Islet of Langerhans (tissue), 1 donor: ENCODE data around the gene PURA.

Experiments
- FAIRE-seq: peaks from one replicate; lab custom pipeline; 2011; peaks lifted over from hg19 to GRCh38; lab: Jason Lieb, UNC

Gene PURA

GRCh38 chr5:140109759-140110645 lies 3.9 kb upstream of the PURA start:
- FAIRE-seq = peak; percentile 73

- no peak for FAIRE-seq
Measured at GRCh38 chr5:140110646-140110957, 3.3 kb upstream of the PURA start.

- no peak for FAIRE-seq
Measured at GRCh38 chr5:140111011-140111858, 2.7 kb upstream of the PURA start.

- FAIRE-seq = no peak
Measured at GRCh38 chr5:140111859-140112551, 1.9 kb upstream of the PURA start.

- no peak for FAIRE-seq
Measured at GRCh38 chr5:140112685-140113179, 1.2 kb upstream of the PURA start.

GRCh38 chr5:140113180-140113698 lies 670 bp upstream of the PURA start:
- FAIRE-seq = no peak

GRCh38 chr5:140114341-140115185 lies 654 bp downstream of the PURA start:
- FAIRE-seq = no peak

- FAIRE-seq = peak; percentile 71
Measured at GRCh38 chr5:140115186-140115500, 1.2 kb downstream of the PURA start.

GRCh38 chr5:140116716-140117115 lies 2.8 kb downstream of the PURA start:
- FAIRE-seq = no peak

GRCh38 chr5:140117523-140117922 lies 3.6 kb downstream of the PURA start:
- no peak for FAIRE-seq

GRCh38 chr5:140118302-140118936 lies 4.5 kb downstream of the PURA start:
- peak; percentile 9 for FAIRE-seq

- no peak for FAIRE-seq
Measured at GRCh38 chr5:140125637-140126036, 11.7 kb downstream of the PURA start, which contains the start of gene IGIP. Gene IGIP (plus strand): TSS chr5:140125937. CDS start chr5:140128477, 2,540 bp downstream.

- FAIRE-seq = no peak
Measured at GRCh38 chr5:140126315-140127012, 12.6 kb downstream of the PURA start.

GRCh38 chr5:140128376-140128775 lies 14.5 kb downstream of the PURA start:
- no peak for FAIRE-seq

GRCh38 chr5:140130949-140131733 lies 17.2 kb downstream of the PURA start:
- no peak for FAIRE-seq

GRCh38 chr5:140131967-140132409 lies 18.1 kb downstream of the PURA start:
- no peak for FAIRE-seq

- no peak for FAIRE-seq
Measured at GRCh38 chr5:140133514-140134167, 19.7 kb downstream of the PURA start.

- FAIRE-seq = no peak
Measured at GRCh38 chr5:140134277-140134935, 20.5 kb downstream of the PURA start.
